GM23338 (cell line): ENCODE results near the gene GRB14.

Source experiments
- CREB1 ChIP-seq: fragments of 250-450 bp; sonication (Bioruptor Pico); IDR thresholded peaks from 2 replicates; pipeline ENCODE4 v1.5.0; 2020; ENCODE audit warnings: low read depth, mild to moderate bottlenecking, moderate library complexity
- CTCF ChIP-seq, 2 experiments: fragments of 200-600 bp in 1 of 2; sonication (generic) in 1 of 2; conservative IDR thresholded peaks; 2 replicates each; pipeline versions ENCODE4 v1.5.1 to v1.6.1; 2016 to 2017; ENCODE audit warnings: antibody characterized with exemption in 2 of 2, low read depth in 2 of 2, mild to moderate bottlenecking in 2 of 2, moderate library complexity in 1 of 2
- ETS1 ChIP-seq: IDR thresholded peaks from 2 replicates; pipeline ENCODE4 v1.6.1; 2016; ENCODE audit warnings: antibody characterized with exemption
- EZH2 ChIP-seq: fragments of 200-600 bp; sonication (generic); IDR thresholded peaks from one replicate; pipeline ENCODE4 v1.8.0; 2017; ENCODE audit warnings: antibody characterized with exemption, mild to moderate bottlenecking, low read depth; ENCODE audit not compliant: unreplicated experiment
- EZH2phosphoT487 ChIP-seq: fragments of 200-600 bp; sonication (generic); IDR thresholded peaks from one replicate; pipeline ENCODE4 v1.8.1; 2018; ENCODE audit warnings: antibody characterized with exemption; ENCODE audit not compliant: unreplicated experiment
- JUNB ChIP-seq: IDR thresholded peaks from one replicate; pipeline ENCODE4 v1.6.1; 2016; ENCODE audit warnings: antibody characterized with exemption; ENCODE audit not compliant: unreplicated experiment
- NANOG ChIP-seq: IDR thresholded peaks from 2 replicates; pipeline ENCODE4 v1.6.1; 2016; ENCODE audit warnings: antibody characterized with exemption, borderline replicate concordance
- POLR2AphosphoS5 ChIP-seq: IDR thresholded peaks from 2 replicates; pipeline ENCODE4 v1.6.1; 2016; ENCODE audit warnings: antibody characterized with exemption, low read depth
- REST ChIP-seq: IDR thresholded peaks from one replicate; pipeline ENCODE4 v1.6.1; 2018; ENCODE audit warnings: antibody characterized with exemption; ENCODE audit not compliant: unreplicated experiment
- STAT1 ChIP-seq: IDR thresholded peaks from one replicate; pipeline ENCODE4 v1.6.1; 2016; ENCODE audit warnings: antibody characterized with exemption; ENCODE audit not compliant: unreplicated experiment
- ZNF114 ChIP-seq: fragments of 250-450 bp; sonication (Bioruptor Pico); IDR thresholded peaks from 2 replicates; pipeline ENCODE4 v1.5.0; 2020; ENCODE audit warnings: mild to moderate bottlenecking, moderate library complexity
- ZNF331 ChIP-seq: fragments of 250-450 bp; sonication (Bioruptor Pico); IDR thresholded peaks from 2 replicates; pipeline ENCODE4 v1.5.0; 2020; ENCODE audit warnings: low read depth, mild to moderate bottlenecking, moderate library complexity
- ZNF462 ChIP-seq: fragments of 250-450 bp; sonication (Bioruptor Pico); IDR thresholded peaks from 2 replicates; pipeline ENCODE4 v1.5.0; 2020; ENCODE audit warnings: mild to moderate bottlenecking, moderate library complexity

GRCh38 chr2:164561991-164562390, 59.3 kb downstream of the GRB14 start:
- no peak for TF ChIP-seq CTCF (conservative IDR thresholded peaks at IDR 0.05; ENCODE audit: low read depth in 2 of 2)
- no peak for TF ChIP-seq EZH2
- TF ChIP-seq NANOG: no peak
- no peak for TF ChIP-seq REST
- no peak for TF ChIP-seq POLR2AphosphoS5
- TF ChIP-seq CREB1 (CRISPR knock-in tag): no peak
- no peak for TF ChIP-seq EZH2phosphoT487
- TF ChIP-seq ETS1: no peak
- TF ChIP-seq ZNF462 (CRISPR knock-in tag): no peak
- no peak for TF ChIP-seq STAT1
- TF ChIP-seq JUNB: no peak
- no peak for TF ChIP-seq ZNF114 (CRISPR knock-in tag)
- TF ChIP-seq ZNF331: no peak
